ENCODE data around the gene LTBP3. TPM values are rescaled to one million over a fixed set of nuclear protein-coding genes. Genes with fewer than 3 reads are reported as not detected.
A peak's percentile ranks its signal among the peaks of the same experiment; 100 is the strongest.

The LTBP3 gene
- total RNA-seq, 1 experiment from 2014 or later, result 53.2 TPM

- DNase-seq (ENCODE audit: low spot score), result peak; percentile 45
- in situ Hi-C loops (cut with HindIII; ENCODE audit: low sequenced_read_pairs), result loop anchor here (25.0 kb wide), 1 partner anchor 142 kb away; the partner anchor contains the start of gene TIGD3
Measured at GRCh38 chr11:65503949-65504673, 54.0 kb downstream of the LTBP3 start.

GRCh38 chr11:65503368-65503948 is 54.7 kb downstream of the LTBP3 start:
- no peak for DNase-seq (ENCODE audit: low spot score)
- in situ Hi-C loops (cut with HindIII; ENCODE audit: low sequenced_read_pairs), result loop anchor here (25.0 kb wide), 1 partner anchor 141 kb away; the partner anchor contains the start of gene TIGD3

DNA sequence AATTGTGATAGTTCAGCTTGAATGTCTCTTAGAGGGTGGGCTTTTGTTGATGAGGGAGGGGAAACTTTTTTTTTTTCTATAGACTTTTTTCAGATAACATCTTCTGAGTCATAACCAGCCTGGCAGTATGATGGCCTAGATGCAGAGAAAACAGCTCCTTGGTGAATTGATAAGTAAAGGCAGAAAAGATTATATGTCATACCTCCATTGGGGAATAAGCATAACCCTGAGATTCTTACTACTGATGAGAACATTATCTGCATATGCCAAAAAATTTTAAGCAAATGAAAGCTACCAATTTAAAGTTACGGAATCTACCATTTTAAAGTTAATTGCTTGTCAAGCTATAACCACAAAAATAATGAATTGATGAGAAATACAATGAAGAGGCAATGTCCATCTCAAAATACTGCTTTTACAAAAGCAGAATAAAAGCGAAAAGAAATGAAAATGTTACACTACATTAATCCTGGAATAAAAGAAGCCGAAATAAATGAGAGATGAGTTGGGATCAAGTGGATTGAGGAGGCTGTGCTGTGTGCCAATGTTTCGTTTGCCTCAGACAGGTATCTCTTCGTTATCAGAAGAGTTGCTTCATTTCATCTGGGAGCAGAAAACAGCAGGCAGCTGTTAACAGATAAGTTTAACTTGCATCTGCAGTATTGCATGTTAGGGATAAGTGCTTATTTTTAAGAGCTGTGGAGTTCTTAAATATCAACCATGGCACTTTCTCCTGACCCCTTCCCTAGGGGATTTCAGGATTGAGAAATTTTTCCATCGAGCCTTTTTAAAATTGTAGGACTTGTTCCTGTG is 55.4 kb downstream of the LTBP3 start:
- no peak for DNase-seq (ENCODE audit: low spot score)
- in situ Hi-C loops (cut with HindIII; ENCODE audit: low sequenced_read_pairs), result loop anchor here (25.0 kb wide), 1 partner anchor 140 kb away; the partner anchor contains the start of gene TIGD3

DNA sequence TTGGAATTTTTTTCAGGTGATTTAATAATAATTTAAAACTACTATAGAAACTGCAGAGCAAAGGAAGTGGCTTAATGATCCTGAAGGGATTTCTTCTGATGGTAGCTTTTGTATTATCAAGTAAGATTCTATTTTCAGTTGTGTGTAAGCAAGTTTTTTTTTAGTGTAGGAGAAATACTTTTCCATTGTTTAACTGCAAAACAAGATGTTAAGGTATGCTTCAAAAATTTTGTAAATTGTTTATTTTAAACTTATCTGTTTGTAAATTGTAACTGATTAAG is 55.9 kb downstream of the LTBP3 start:
- in situ Hi-C loops (cut with HindIII; ENCODE audit: low sequenced_read_pairs), result loop anchor here (25.0 kb wide), 1 partner anchor 140 kb away; the partner anchor contains the start of gene TIGD3
- DNase-seq (ENCODE audit: low spot score), result no peak

GRCh38 chr11:65501472-65502273 is 56.5 kb downstream of the LTBP3 start:
- peak; percentile 37 for DNase-seq (ENCODE audit: low spot score)
- in situ Hi-C loops (cut with HindIII; ENCODE audit: low sequenced_read_pairs), result loop anchor here (25.0 kb wide), 1 partner anchor 139 kb away; the partner anchor contains the start of gene TIGD3

- in situ Hi-C loops (cut with HindIII; ENCODE audit: low sequenced_read_pairs), result loop anchor here (25.0 kb wide), 1 partner anchor 139 kb away; the partner anchor contains the start of gene TIGD3
Measured at GRCh38 chr11:65501186-65501471, 57.0 kb downstream of the LTBP3 start.

GRCh38 chr11:65500387-65501185 is 57.6 kb downstream of the LTBP3 start:
- in situ Hi-C loops (cut with HindIII; ENCODE audit: low sequenced_read_pairs), result loop anchor here (25.0 kb wide), 1 partner anchor 138 kb away; the partner anchor contains the start of gene TIGD3
- DNase-seq (ENCODE audit: low spot score), result peak; percentile 54

More at GRCh38 chr11:65501186-65501471, 57.0 kb downstream of the LTBP3 start:
- DNase-seq (ENCODE audit: low spot score), result no peak

DNA sequence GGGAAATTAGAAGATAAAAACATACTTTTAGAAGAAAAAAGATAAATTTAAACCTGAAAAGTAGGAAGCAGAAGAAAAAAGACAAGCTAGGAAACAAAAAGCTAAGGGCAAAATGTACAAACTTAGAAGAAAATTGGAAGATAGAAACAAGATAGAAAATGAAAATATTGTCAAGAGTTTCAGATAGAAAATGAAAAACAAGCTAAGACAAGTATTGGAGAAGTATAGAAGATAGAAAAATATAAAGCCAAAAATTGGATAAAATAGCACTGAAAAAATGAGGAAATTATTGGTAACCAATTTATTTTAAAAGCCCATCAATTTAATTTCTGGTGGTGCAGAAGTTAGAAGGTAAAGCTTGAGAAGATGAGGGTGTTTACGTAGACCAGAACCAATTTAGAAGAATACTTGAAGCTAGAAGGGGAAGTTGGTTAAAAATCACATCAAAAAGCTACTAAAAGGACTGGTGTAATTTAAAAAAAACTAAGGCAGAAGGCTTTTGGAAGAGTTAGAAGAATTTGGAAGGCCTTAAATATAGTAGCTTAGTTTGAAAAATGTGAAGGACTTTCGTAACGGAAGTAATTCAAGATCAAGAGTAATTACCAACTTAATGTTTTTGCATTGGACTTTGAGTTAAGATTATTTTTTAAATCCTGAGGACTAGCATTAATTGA is 58.3 kb downstream of the LTBP3 start:
- peak; percentile 27 for DNase-seq (ENCODE audit: low spot score)
- in situ Hi-C loops (cut with HindIII; ENCODE audit: low sequenced_read_pairs), result loop anchor here (25.0 kb wide), 1 partner anchor 138 kb away; the partner anchor contains the start of gene TIGD3

- DNase-seq (ENCODE audit: low spot score), result peak; percentile 95
- in situ Hi-C loops (cut with HindIII; ENCODE audit: low sequenced_read_pairs), result no loop called here
Measured at GRCh38 chr11:65498977-65499712, 59.0 kb downstream of the LTBP3 start, which contains the start of gene MALAT1. TSS of gene MALAT1 (plus strand) at chr11:65499045.

DNA sequence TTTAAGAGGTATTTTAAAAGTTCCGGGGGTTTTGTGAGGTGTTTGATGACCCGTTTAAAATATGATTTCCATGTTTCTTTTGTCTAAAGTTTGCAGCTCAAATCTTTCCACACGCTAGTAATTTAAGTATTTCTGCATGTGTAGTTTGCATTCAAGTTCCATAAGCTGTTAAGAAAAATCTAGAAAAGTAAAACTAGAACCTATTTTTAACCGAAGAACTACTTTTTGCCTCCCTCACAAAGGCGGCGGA is 59.5 kb downstream of the LTBP3 start:
- DNase-seq (ENCODE audit: low spot score), result no peak
- in situ Hi-C loops (cut with HindIII; ENCODE audit: low sequenced_read_pairs), result no loop called here

GRCh38 chr11:65498042-65498726 is 60.0 kb downstream of the LTBP3 start:
- in situ Hi-C loops (cut with HindIII; ENCODE audit: low sequenced_read_pairs), result no loop called here
- DNase-seq (ENCODE audit: low spot score), result peak; percentile 70

DNA sequence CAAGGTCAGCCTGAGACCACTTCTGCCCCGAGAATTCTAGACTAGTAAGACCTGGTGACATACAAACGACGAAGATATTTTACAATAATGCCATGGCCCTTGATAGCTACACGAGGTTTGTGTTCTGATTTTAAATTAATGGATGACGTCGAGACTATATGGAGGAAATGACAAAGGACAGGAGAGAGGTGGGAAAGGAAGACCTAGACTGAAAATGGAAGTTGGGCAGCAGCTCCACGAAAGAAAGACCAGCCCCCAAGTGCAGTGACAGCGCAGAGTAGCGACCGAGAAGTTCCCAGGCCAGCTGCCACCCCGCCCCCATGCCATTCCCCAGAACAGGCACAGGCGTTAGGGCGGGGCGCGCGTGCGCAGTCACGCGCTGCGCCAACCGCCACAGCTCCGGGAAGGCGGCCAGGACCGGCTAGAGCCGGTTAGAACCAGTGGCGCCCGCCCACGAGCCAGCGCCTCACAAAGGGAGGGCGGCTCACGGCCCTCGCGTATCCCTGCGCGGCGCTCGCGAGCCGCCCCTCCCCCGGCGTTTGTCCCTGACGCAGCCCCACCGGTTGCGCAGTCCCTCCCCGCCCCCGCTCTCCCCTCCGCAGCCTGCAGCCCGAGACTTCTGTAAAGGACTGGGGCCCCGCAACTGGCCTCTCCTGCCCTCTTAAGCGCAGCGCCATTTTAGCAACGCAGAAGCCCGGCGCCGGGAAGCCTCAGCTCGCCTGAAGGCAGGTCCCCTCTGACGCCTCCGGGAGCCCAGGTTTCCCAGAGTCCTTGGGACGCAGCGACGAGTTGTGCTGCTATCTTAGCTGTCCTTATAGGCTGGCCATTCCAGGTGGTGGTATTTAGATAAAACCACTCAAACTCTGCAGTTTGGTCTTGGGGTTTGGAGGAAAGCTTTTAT is 60.8 kb downstream of the LTBP3 start:
- in situ Hi-C loops (cut with HindIII; ENCODE audit: low sequenced_read_pairs), result no loop called here
- peak; percentile 97 for DNase-seq (ENCODE audit: low spot score)

DNA sequence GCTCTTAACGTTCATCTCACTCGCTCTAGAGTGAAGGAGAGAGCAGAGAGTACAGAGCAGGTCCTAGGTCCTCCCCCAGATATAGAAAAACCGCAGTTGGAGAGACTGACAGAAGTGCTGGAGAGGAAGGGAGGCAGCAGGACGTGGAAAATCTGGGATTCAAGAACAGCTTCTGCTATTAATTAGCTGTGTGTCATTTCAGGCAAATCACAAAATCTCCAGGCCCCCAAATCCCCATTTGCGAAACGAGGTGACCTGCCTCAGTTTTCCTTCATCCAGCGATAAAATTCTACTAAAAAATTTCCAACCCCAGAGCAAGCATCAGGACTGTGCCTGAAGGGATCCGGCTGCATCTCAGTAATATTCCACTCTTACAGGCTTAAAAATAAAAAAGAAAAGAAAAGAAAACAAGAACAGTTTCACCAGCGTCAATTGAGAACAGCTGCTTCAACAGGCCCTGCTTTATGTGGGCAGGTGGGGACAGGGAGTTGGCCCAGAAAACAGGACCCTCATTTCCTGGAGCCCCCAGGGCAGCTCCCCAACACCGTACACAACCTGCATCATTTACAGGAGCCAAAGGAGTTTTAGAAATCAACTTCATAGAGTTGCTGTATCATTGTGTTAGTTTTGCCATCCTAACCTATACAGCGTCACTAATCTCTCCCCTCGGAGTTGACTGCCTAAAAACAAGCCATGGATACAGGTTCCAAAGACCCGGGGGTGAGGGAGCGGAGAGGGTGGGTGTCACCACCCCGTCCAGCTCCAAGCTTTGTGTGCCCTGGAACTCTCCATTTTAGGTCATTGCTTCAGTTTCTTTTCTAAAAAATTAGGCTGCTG is 61.6 kb downstream of the LTBP3 start:
- in situ Hi-C loops (cut with HindIII; ENCODE audit: low sequenced_read_pairs), result no loop called here
- peak; percentile 64 for DNase-seq (ENCODE audit: low spot score)

DNA sequence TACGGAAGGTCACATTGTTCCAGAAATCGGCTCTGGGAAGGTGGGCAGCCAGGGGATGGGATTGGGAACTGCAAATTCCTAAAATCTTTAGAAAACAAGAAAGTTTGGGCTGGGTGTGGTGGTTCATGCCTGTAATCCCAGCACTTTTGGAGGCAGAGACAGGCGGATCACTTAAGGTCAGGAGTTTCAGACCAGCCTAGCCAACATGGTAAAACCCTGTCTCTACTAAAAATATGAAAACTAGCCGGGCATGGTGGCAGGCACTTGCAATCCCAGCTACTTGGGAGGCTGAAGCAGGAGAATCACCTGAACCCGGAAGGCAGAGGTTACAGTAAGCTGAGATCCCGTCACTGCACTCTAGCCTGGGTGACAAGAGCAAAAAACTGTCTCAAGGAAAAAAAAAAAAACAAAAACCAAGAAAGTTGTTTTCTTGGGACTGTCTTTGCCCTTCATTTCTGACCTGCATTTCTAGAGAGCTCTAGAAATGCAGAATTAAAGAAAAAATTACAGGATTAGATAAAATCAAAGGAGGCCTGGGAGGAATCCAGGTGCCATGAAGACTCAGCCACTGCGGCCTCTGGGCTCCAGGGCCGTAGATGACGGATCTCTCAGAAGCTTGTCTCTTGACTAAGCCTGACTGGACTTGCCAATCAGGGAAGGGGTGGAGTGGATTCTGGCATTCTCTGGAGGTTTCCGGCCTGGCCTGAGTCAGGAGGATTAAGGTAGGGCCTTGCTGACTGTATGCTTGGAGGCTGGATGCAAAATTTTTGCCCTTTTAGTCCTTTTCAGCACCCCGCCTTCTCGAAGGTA is 64.6 kb downstream of the LTBP3 start:
- in situ Hi-C loops (cut with HindIII; ENCODE audit: low sequenced_read_pairs), result no loop called here
- peak; percentile 80 for DNase-seq (ENCODE audit: low spot score)

Data from G401 (cell line).